Spleen (tissue), 7 donors: Measurements from ENCODE around the gene OPN3.

ENCODE experiments used
- POLR2A ChIP-seq, 3 donors: fragments of 450-650 bp; IDR thresholded peaks; one replicate each; pipeline ENCODE4 v1.5.1; 2017; ENCODE audit warnings: antibody characterized with exemption in 3 of 3, mild to moderate bottlenecking in 1 of 3
- POLR2AphosphoS5 ChIP-seq, 3 donors: sonication (generic); formaldehyde crosslinking; IDR thresholded peaks; one replicate each; pipeline ENCODE4 v1.5.1; 2017; ENCODE audit warnings: antibody characterized with exemption in 3 of 3
- TF ChIP-seq, protein P1 (sequence below), 11 experiments: fragments of 200-600 bp in 7 of 11; fragments of 450-650 bp in 4 of 11; sonication (generic) in 4 of 11; IDR thresholded peaks in 8 of 11; conservative IDR thresholded peaks in 3 of 11; 1 replicate in 7 of 11; 2 replicates in 4 of 11; pipeline versions ENCODE4 v1.4.0 to v1.8.0; 2016 to 2021; ENCODE audit warnings: antibody characterized with exemption in 11 of 11, inconsistent platforms in 4 of 11, mild to moderate bottlenecking in 1 of 11
- donor health status: DM: no; HTN: no; CAD: no; lungs with moderate emphysema.
- donor health status: DM: no; HTN: no; CAD: no.
- donor health status: DM: no; HTN: no; CAD: no.

DNA sequence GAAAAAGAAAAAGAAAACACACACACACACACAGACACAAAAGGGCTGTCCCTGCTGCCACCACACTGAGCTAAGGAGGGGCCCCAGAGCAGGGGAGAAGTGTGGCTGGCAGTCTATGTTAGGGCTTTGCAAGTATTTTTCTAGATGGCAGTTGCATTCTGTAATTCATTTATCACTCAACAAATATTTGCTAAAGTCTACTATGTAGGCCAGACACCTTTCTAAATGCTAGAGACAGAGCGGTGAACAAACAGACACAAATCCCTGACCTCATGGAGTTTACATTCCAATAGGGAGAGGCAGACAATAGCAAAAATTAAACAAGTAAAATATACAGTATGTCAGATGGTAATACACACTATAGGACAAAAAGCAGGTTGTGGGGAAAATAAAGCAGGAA is 32.1 kb upstream of the OPN3 start:
- TF ChIP-seq, protein P1, sequence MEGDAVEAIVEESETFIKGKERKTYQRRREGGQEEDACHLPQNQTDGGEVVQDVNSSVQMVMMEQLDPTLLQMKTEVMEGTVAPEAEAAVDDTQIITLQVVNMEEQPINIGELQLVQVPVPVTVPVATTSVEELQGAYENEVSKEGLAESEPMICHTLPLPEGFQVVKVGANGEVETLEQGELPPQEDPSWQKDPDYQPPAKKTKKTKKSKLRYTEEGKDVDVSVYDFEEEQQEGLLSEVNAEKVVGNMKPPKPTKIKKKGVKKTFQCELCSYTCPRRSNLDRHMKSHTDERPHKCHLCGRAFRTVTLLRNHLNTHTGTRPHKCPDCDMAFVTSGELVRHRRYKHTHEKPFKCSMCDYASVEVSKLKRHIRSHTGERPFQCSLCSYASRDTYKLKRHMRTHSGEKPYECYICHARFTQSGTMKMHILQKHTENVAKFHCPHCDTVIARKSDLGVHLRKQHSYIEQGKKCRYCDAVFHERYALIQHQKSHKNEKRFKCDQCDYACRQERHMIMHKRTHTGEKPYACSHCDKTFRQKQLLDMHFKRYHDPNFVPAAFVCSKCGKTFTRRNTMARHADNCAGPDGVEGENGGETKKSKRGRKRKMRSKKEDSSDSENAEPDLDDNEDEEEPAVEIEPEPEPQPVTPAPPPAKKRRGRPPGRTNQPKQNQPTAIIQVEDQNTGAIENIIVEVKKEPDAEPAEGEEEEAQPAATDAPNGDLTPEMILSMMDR (IDR thresholded peaks at IDR 0.05 in 8 of 11, conservative IDR thresholded peaks at IDR 0.05 in 3 of 11): no peak
- TF ChIP-seq POLR2A (IDR thresholded peaks at IDR 0.05): no peak
- no peak for TF ChIP-seq POLR2AphosphoS5 (IDR thresholded peaks at IDR 0.05)
